ENCODE measurements around the gene P2RY1.

P2RY1 gene

GRCh38 chr3:152811974-152812760, 22.8 kb upstream of the P2RY1 start:
- no peak for TF ChIP-seq CTCF (IDR thresholded peaks at IDR 0.05)
- no peaks in the 10 kb centered on the region for H3K4me1 ChIP-seq (ENCODE audit: control insufficient read depth in 1 of 2, insufficient read depth in 1 of 2, low read depth in 1 of 2, low read length in 1 of 2)
- H3K36me3 ChIP-seq: no peaks in the 10 kb centered on the region
- no peaks in the 10 kb centered on the region for H3K9me3 ChIP-seq
- H3K27ac ChIP-seq: no peak overlapping the region
- no peak overlapping the region for H3K4me3 ChIP-seq (ENCODE audit: low read depth in 1 of 2, low read length in 1 of 2)
- no peaks in the 10 kb centered on the region for H3K27me3 ChIP-seq

- no peaks in the 10 kb centered on the region for H3K27me3 ChIP-seq
- no peak overlapping the region for H3K27ac ChIP-seq
- no peaks in the 10 kb centered on the region for H3K36me3 ChIP-seq
- no peaks in the 10 kb centered on the region for H3K4me1 ChIP-seq (ENCODE audit: control insufficient read depth in 1 of 2, insufficient read depth in 1 of 2, low read depth in 1 of 2, low read length in 1 of 2)
- no peak for TF ChIP-seq CTCF (IDR thresholded peaks at IDR 0.05)
- no peak overlapping the region for H3K4me3 ChIP-seq (ENCODE audit: low read depth in 1 of 2, low read length in 1 of 2)
- H3K9me3 ChIP-seq: no peaks in the 10 kb centered on the region
Measured at GRCh38 chr3:152817400-152817799, 17.5 kb upstream of the P2RY1 start.

- no peaks in the 10 kb centered on the region for H3K9me3 ChIP-seq
Measured at GRCh38 chr3:152818027-152818426, 16.9 kb upstream of the P2RY1 start.

GRCh38 chr3:152823173-152823572, 11.8 kb upstream of the P2RY1 start:
- Histone ChIP-seq H3K27me3 (no peaks in the 10 kb centered on the region), H3K36me3 (no peaks in the 10 kb centered on the region), H3K27ac (no peak overlapping the region), H3K4me1 (ENCODE audit: control insufficient read depth in 1 of 2, insufficient read depth in 1 of 2, low read depth in 1 of 2, low read length in 1 of 2) (no peaks in the 10 kb centered on the region), H3K9me3 (no peaks in the 10 kb centered on the region), H3K4me3 (ENCODE audit: low read depth in 1 of 2, low read length in 1 of 2) (no peak overlapping the region)
- TF ChIP-seq CTCF (IDR thresholded peaks at IDR 0.05): no peak

More at GRCh38 chr3:152818027-152818426, 16.9 kb upstream of the P2RY1 start:
- Histone ChIP-seq H3K27me3 (no peaks in the 10 kb centered on the region), H3K4me1 (ENCODE audit: control insufficient read depth in 1 of 2, insufficient read depth in 1 of 2, low read depth in 1 of 2, low read length in 1 of 2) (no peaks in the 10 kb centered on the region), H3K36me3 (no peaks in the 10 kb centered on the region), H3K27ac (no peak overlapping the region), H3K4me3 (ENCODE audit: low read depth in 1 of 2, low read length in 1 of 2) (no peak overlapping the region)
- no peak for TF ChIP-seq CTCF (IDR thresholded peaks at IDR 0.05)

GRCh38 chr3:152823781-152824180, 11.2 kb upstream of the P2RY1 start:
- Histone ChIP-seq H3K27ac (no peak overlapping the region), H3K4me1 (ENCODE audit: control insufficient read depth in 1 of 2, insufficient read depth in 1 of 2, low read depth in 1 of 2, low read length in 1 of 2) (no peaks in the 10 kb centered on the region)

More at GRCh38 chr3:152823781-152824180, 11.2 kb upstream of the P2RY1 start:
- Histone ChIP-seq H3K36me3 (no peaks in the 10 kb centered on the region), H3K9me3 (no peaks in the 10 kb centered on the region), H3K27me3 (no peaks in the 10 kb centered on the region), H3K4me3 (ENCODE audit: low read depth in 1 of 2, low read length in 1 of 2) (no peak overlapping the region)
- no peak for TF ChIP-seq CTCF (IDR thresholded peaks at IDR 0.05)

Measured in neutrophil (primary cell).